HepG2 (cell line): ENCODE data around the gene MYOZ1. TPM values are rescaled to one million over a fixed set of nuclear protein-coding genes. Genes with fewer than 3 reads are reported as not detected.
"Not testable (repeated sequence)": the region's sequence is repeated elsewhere in the genome, so short reads cannot be mapped to it uniquely, and the experiment has no call there.

ENCODE experiments used
- ATAC-seq: fragments of 200-7000 bp; cut with Tn5 transposase; 3 replicates; pipeline ENCODE4 v1.9.1; 2020; ENCODE audit warnings: mild to moderate bottlenecking, moderate library complexity
- BruUV-seq: library from RNA; stranded (reverse); fragments of 400-500 nt; replicated peaks from 2 replicates; lab custom pipeline; 2021; lab: Mats Ljungman, UMichigan
- CTCF ChIA-PET: fragments of 300-600 bp; formaldehyde crosslinking; extraction: SDS; loops from one replicate; lab custom pipeline; 2021; ENCODE audit warnings: low total read pairs, inconsistent platforms, low intra/inter-chr PET ratio; lab: Yijun Ruan, JAX
- POLR2A ChIA-PET: fragments of 350-600 bp; sonication (Branson Sonifier 250); formaldehyde crosslinking; loops from one replicate; lab custom pipeline; 2020; ENCODE audit warnings: antibody characterized with exemption, inconsistent platforms; lab: Yijun Ruan, JAX
- DNase-seq: peaks from one replicate; pipeline ENCODE4 v3.0.0-alpha.2; 2015; ENCODE audit warnings: low spot score
- FAIRE-seq: peaks from 3 replicates; lab custom pipeline; 2011; peaks lifted over from hg19 to GRCh38; lab: Jason Lieb, UNC
- H2AFZ ChIP-seq: one replicate; pipeline ENCODE4 v1.6.1; 2011; ENCODE audit warnings: low read length, inconsistent platforms
- H3K27ac ChIP-seq: fragments of 300-600 bp; 3 replicates; pipeline ENCODE4 v1.8.0; 2011; ENCODE audit warnings: mixed run types, mild to moderate bottlenecking, mixed read lengths, low read length, inconsistent platforms; ENCODE audit not compliant: insufficient read depth; ENCODE audit errors: extremely low read length
- H3K27me3 ChIP-seq, 2 experiments: fragments of 200-600 bp in 1 of 2; 2 replicates in 1 of 2; 3 replicates in 1 of 2; pipeline versions ENCODE4 v1.6.0 to v1.8.0; 2011; ENCODE audit warnings: low read length in 2 of 2, mild to moderate bottlenecking in 2 of 2, moderate library complexity in 2 of 2, inconsistent platforms in 1 of 2; ENCODE audit not compliant: insufficient read depth in 2 of 2, control insufficient read depth in 1 of 2
- H3K36me3 ChIP-seq, 2 experiments: fragments of 200-600 bp in 1 of 2; replicated peaks in 1 of 2; 2 replicates in 1 of 2; 3 replicates in 1 of 2; pipeline versions ENCODE4 v1.5.1 to v1.8.0; 2011; ENCODE audit warnings: low read length in 2 of 2, inconsistent platforms in 1 of 2; ENCODE audit not compliant: insufficient read depth in 2 of 2, control insufficient read depth in 1 of 2
- H3K4me1 ChIP-seq: 2 replicates; pipeline ENCODE4 v1.5.1; 2012; ENCODE audit warnings: low read length, inconsistent platforms; ENCODE audit not compliant: insufficient read depth
- H3K4me2 ChIP-seq: 2 replicates; pipeline ENCODE4 v1.6.0; 2011; ENCODE audit warnings: low read depth, low read length, inconsistent platforms
- H3K4me3 ChIP-seq, 3 experiments: fragments of 200-600 bp in 1 of 3; sonication (generic), shearing (Covaris generic) in 1 of 3; replicated peaks in 1 of 3; 2 replicates each; pipeline ENCODE4 v1.5.1; 2011 to 2016; ENCODE audit warnings: low read length in 3 of 3, inconsistent platforms in 2 of 3, low read depth in 2 of 3, mild to moderate bottlenecking in 2 of 3, control low read depth in 1 of 3, mixed read lengths in 1 of 3; ENCODE audit not compliant: insufficient read depth in 1 of 3
- H3K79me2 ChIP-seq: one replicate; pipeline ENCODE4 v1.6.1; 2011; ENCODE audit warnings: low read length, inconsistent platforms; ENCODE audit not compliant: insufficient read depth
- H3K9ac ChIP-seq: 2 replicates; pipeline ENCODE4 v1.6.0; 2011; ENCODE audit warnings: mild to moderate bottlenecking, low read depth, low read length, inconsistent platforms; ENCODE audit not compliant: insufficient read depth
- H3K9me3 ChIP-seq: 2 replicates; pipeline ENCODE4 v1.5.1; 2012; ENCODE audit warnings: mild to moderate bottlenecking, low read length
- H4K20me1 ChIP-seq: 2 replicates; pipeline ENCODE4 v1.6.0; 2011; ENCODE audit warnings: inconsistent platforms, mild to moderate bottlenecking, low read length, moderate library complexity; ENCODE audit not compliant: insufficient read depth
- ZNF629 ChIP-seq: sonication (generic); formaldehyde crosslinking; conservative IDR thresholded peaks from 2 replicates; pipeline ENCODE4 v1.5.0; 2020; ENCODE audit warnings: missing genetic modification reagents
- WGBS: methylation state at CpG from one replicate; pipeline ENCODE4 v1.1.6; 2017; ENCODE audit warnings: low lambda C conversion rate; 5-methylcytosine and 5-hydroxymethylcytosine counted together
- in situ Hi-C: cut with HindIII; loops from 2 replicates; pipeline ENCODE4 v1.10.0; 2017; ENCODE audit warnings: low pct_unique_long_range_greater_than_20kb; ENCODE audit not compliant: extremely low pct_ligation_motif_present
- intact Hi-C: fragments of 100-400 bp; cut with micrococcal nuclease; formaldehyde crosslinking; loops from one replicate; pipeline ENCODE4 v1.10.0; 2022; ENCODE audit not compliant: unreplicated experiment
- polyA plus RNA-seq, 8 experiments: library from polyadenylated mRNA; depleted of rRNA in 3 of 8; stranded (reverse) in 7 of 8; unstranded in 1 of 8; fragments of >200 nt; fragmentation: Illumina TruSeq in 4 of 8; extraction: Trizol in 4 of 8; gene quantifications; 2 replicates each; pipeline versions ENCODE4 v1.2.1 to v1.2.3, GENCODE V29; 2011 to 2016; ENCODE audit warnings: low read depth in 4 of 8, missing spikeins in 1 of 8, mixed read lengths in 1 of 8; ENCODE audit not compliant: insufficient read depth in 1 of 8
- total RNA-seq, 5 experiments: library from RNA; depleted of rRNA; stranded (reverse); fragments of >200 nt; fragmentation: Illumina TruSeq; extraction: Trizol; gene quantifications; 2 replicates each; pipeline ENCODE4 v1.2.3, GENCODE V29; 2016; ENCODE audit warnings: low read depth in 1 of 5

Gene MYOZ1
- total and polyA plus RNA-seq, 2 of the 13 experiments (the other 11 are each of a cell fraction or from before 2014, with no cell fraction given): not detected

DNA sequence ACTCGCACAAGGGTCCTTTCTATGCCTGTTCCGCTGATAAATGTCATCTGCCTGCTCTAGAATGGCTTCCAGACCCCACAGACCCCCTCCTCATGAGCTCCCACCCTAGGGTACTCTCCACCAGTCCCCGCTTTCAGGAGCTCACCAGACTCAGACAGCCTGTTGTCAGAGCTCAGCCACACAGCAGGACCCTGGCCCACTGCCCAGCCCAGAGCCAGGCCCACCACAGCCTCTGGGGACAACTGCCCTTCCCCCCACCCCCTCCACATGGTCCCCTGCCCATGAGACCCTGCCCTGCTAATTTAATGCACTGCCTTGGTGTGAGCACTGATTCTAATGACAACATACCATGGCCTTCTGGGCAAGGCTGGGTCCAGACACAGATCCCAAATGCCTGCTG lies 24.3 kb upstream of the MYOZ1 start:
- DNase-seq, H3K27ac ChIP-seq, H3K4me3 ChIP-seq, H3K79me2 ChIP-seq, CTCF ChIA-PET, ATAC-seq, H3K36me3 ChIP-seq, H2AFZ ChIP-seq, H3K9ac ChIP-seq, H4K20me1 ChIP-seq, H3K9me3 ChIP-seq, intact Hi-C loops, FAIRE-seq, BruUV-seq, H3K4me1 ChIP-seq, in situ Hi-C loops, H3K4me2 ChIP-seq, H3K27me3 ChIP-seq, POLR2A ChIA-PET: not testable (repeated sequence)
- WGBS: 71% methylated on average over 3 of the region's 3 CpGs

DNA sequence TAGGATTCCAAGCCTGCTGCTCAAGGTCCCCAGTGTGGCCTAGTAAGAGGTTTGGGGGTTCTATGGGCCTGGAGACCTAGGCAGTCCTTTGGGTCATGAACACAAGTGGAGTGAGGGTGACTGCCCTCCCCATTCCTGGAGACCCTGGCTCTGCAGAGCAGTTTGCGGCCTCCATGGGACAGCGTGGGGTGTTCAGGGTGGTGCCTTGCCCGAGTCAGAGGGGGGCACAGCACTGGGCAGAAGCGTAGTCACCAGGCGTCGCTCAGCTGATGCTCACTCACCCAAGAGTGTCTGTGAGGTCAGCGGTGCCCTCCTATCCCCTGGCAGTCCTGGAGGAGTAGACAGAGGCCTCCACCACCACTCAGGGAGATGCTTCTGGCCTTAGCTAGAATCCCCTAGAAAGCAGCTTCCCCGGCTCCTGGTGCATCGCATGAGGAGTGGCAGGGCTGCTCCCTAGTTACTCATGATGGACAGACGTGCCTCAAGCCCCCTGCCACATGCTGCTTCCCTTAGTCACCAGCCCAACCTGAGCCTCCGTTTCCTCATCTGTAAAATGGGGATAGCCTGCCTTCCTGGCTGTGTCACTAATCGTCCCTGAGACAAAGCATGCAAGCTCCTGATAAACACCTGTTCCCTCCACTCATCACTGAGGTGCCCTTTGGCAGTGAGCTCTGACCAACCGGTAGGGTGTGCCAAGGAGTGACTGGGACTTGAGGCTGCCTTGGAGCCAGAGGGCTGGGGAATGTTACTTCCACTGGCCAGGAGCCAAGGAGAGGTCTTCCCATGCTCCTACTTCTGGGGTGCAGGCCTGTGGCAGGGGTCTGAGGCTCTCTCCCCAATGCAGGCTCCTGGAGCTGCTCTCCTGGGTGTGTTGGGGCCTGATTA lies 23.1 kb upstream of the MYOZ1 start:
- H3K4me3 ChIP-seq, H2AFZ ChIP-seq, H3K27ac ChIP-seq, H3K4me1 ChIP-seq, H3K27me3 ChIP-seq, BruUV-seq, intact Hi-C loops, FAIRE-seq, H3K79me2 ChIP-seq, H4K20me1 ChIP-seq, POLR2A ChIA-PET, DNase-seq, H3K4me2 ChIP-seq, ATAC-seq, H3K36me3 ChIP-seq, H3K9me3 ChIP-seq, in situ Hi-C loops, H3K9ac ChIP-seq, CTCF ChIA-PET: not testable (repeated sequence)
- 71% methylated on average over 4 of the region's 13 CpGs for WGBS
- TF ChIP-seq ZNF629 (CRISPR knock-in tag): peak; percentile 34; the same call in 1 of the 2 replicates

DNA sequence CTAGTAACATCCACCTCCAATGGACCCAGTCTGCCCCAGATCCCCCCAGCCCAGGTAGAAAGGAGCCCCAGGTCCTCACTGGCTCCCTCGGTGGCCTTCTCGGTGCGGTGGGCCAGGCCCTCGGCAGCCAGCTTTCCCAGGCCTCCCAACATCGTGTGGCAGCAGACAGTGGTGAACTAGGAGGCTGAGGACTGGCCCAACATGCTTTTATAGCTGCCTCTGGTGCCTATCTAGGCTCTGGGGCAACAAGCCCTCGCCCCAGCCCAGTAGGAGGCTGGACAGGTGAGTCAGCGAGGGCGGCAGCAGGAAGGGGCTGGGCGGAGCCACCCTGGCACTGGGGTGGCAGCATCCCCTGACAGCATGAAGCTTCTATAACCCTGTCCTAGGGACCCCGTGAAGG lies 22.3 kb upstream of the MYOZ1 start:
- H3K79me2 ChIP-seq, H3K4me3 ChIP-seq, intact Hi-C loops, FAIRE-seq, DNase-seq, CTCF ChIA-PET, H3K4me1 ChIP-seq, H3K27me3 ChIP-seq, H3K36me3 ChIP-seq, H3K4me2 ChIP-seq, H4K20me1 ChIP-seq, H3K9ac ChIP-seq, H3K9me3 ChIP-seq, H2AFZ ChIP-seq, in situ Hi-C loops, H3K27ac ChIP-seq, BruUV-seq, ATAC-seq, POLR2A ChIA-PET: not testable (repeated sequence)
- 49% methylated on average over 9 of the region's 10 CpGs for WGBS

DNA sequence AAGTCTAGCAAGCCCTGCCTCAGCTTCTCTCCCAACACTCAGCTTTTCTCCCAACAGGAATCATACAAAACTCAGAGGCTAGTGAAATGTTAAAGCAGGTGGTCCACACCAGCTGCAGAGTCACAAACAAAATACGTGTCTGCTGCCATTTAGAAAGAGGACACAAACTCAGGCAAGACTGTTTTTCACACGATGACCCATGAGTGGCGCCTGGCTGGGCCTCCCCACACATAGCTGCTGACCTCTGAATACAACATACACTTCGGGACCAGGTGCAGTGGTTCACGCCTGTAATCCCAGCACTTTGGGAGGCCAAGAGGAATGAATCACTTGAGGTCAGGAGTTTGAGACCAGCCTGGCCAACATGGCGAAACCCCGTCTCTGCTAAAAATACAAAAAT lies 21.4 kb upstream of the MYOZ1 start:
- DNase-seq, H3K4me3 ChIP-seq, H3K9ac ChIP-seq, FAIRE-seq, BruUV-seq, H3K27ac ChIP-seq, H3K4me2 ChIP-seq, H3K9me3 ChIP-seq, H2AFZ ChIP-seq, H3K4me1 ChIP-seq, H3K79me2 ChIP-seq, CTCF ChIA-PET, H3K36me3 ChIP-seq, H4K20me1 ChIP-seq, ATAC-seq, in situ Hi-C loops, H3K27me3 ChIP-seq, intact Hi-C loops, POLR2A ChIA-PET: not testable (repeated sequence)
- 66% methylated on average over 6 of the region's 7 CpGs for WGBS
